Right atrium auricular region (tissue), 2 donors: ENCODE measurements around the gene NEU1. TPM values are rescaled to one million over a fixed set of nuclear protein-coding genes. Genes with fewer than 3 reads are reported as not detected.

Source experiments
- DNase-seq: peaks from one replicate; pipeline ENCODE4 v3.0.0-alpha.2; 2019; ENCODE audit warnings: low spot score
- H3K27ac ChIP-seq, 2 donors: fragments of 200-600 bp; sonication (generic); 1 replicate in 1 of 2; 2 replicates in 1 of 2; pipeline ENCODE4 v1.5.1; 2016 to 2019
- H3K27me3 ChIP-seq, 2 donors: fragments of 200-600 bp; sonication (generic); one replicate each; pipeline versions ENCODE4 v1.5.1 to v1.6.0; 2017 to 2019
- H3K36me3 ChIP-seq: fragments of 200-600 bp; sonication (generic); one replicate; pipeline ENCODE4 v1.5.1; 2016
- H3K4me1 ChIP-seq, 2 donors: fragments of 200-600 bp; sonication (generic); one replicate each; pipeline versions ENCODE4 v1.5.1 to v1.6.0; 2017 to 2019
- H3K4me3 ChIP-seq, 2 donors: fragments of 200-600 bp; sonication (generic); 1 replicate in 1 of 2; 2 replicates in 1 of 2; pipeline ENCODE4 v1.5.1; 2017 to 2019; ENCODE audit warnings: mild to moderate bottlenecking in 1 of 2, moderate library complexity in 1 of 2
- H3K9me3 ChIP-seq, 2 donors: fragments of 200-600 bp; sonication (generic); one replicate each; pipeline ENCODE4 v1.5.1; 2019
- CTCF ChIP-seq, 2 donors: fragments of 200-600 bp; sonication (generic); IDR thresholded peaks; one replicate each; pipeline ENCODE4 v1.5.1; 2019; ENCODE audit warnings: antibody characterized with exemption in 2 of 2
- total RNA-seq, 2 donors: library from RNA; depleted of rRNA; stranded (reverse); fragments of >200 nt; gene quantifications; one replicate each; pipeline ENCODE4 v1.1.0, GENCODE V29; 2016

NEU1 gene
- total RNA-seq, 2 donors from 2014 or later: 28.0 to 37.7 TPM

GRCh38 chr6:31887173-31888007 is 24.8 kb upstream of the NEU1 start:
- no peak for DNase-seq
- no peak for TF ChIP-seq CTCF (IDR thresholded peaks at IDR 0.05)
- H3K4me3 ChIP-seq: no peak overlapping the region
- no peaks in the 10 kb centered on the region for H3K4me1 ChIP-seq
- no peaks in the 10 kb centered on the region for H3K9me3 ChIP-seq
- no peaks in the 10 kb centered on the region for H3K27me3 ChIP-seq
- no peak overlapping the region for H3K27ac ChIP-seq
- H3K36me3 ChIP-seq: peaks cover 69% of the 10 kb centered on the region

GRCh38 chr6:31886541-31886991 is 23.9 kb upstream of the NEU1 start:
- no peak for DNase-seq

GRCh38 chr6:31884528-31885035 is 22.0 kb upstream of the NEU1 start:
- DNase-seq: no peak
- H3K36me3 ChIP-seq: peaks cover 81% of the 10 kb centered on the region
- no peak overlapping the region for H3K27ac ChIP-seq
- no peaks in the 10 kb centered on the region for H3K4me1 ChIP-seq
- no peaks in the 10 kb centered on the region for H3K27me3 ChIP-seq
- no peak overlapping the region for H3K4me3 ChIP-seq
- TF ChIP-seq CTCF (IDR thresholded peaks at IDR 0.05): no peak
- no peaks in the 10 kb centered on the region for H3K9me3 ChIP-seq

More at GRCh38 chr6:31886541-31886991, 23.9 kb upstream of the NEU1 start:
- Histone ChIP-seq H3K27me3 (no peaks in the 10 kb centered on the region), H3K36me3 (peaks cover 69% of the 10 kb centered on the region), H3K9me3 (no peaks in the 10 kb centered on the region), H3K27ac (no peak overlapping the region), H3K4me1 (no peaks in the 10 kb centered on the region), H3K4me3 (no peak overlapping the region)
- no peak for TF ChIP-seq CTCF (IDR thresholded peaks at IDR 0.05)

GRCh38 chr6:31883676-31884075 is 21.1 kb upstream of the NEU1 start:
- H3K36me3 ChIP-seq: peaks cover 75% of the 10 kb centered on the region
- no peak overlapping the region for H3K4me3 ChIP-seq
- no peaks in the 10 kb centered on the region for H3K27me3 ChIP-seq
- H3K27ac ChIP-seq: no peak overlapping the region
- no peaks in the 10 kb centered on the region for H3K4me1 ChIP-seq
- TF ChIP-seq CTCF (IDR thresholded peaks at IDR 0.05): no peak
- no peaks in the 10 kb centered on the region for H3K9me3 ChIP-seq
- DNase-seq: no peak

- Histone ChIP-seq H3K36me3 (peaks cover 62% of the 10 kb centered on the region), H3K4me3 (no peak overlapping the region), H3K27ac (no peak overlapping the region), H3K4me1 (no peaks in the 10 kb centered on the region), H3K27me3 (no peaks in the 10 kb centered on the region), H3K9me3 (no peaks in the 10 kb centered on the region)
- DNase-seq: no peak
- no peak for TF ChIP-seq CTCF (IDR thresholded peaks at IDR 0.05)
Measured at GRCh38 chr6:31882344-31882743, 19.7 kb upstream of the NEU1 start.
